GM13977 (cell line): ENCODE data around the gene TMEM45A.
"Not testable (repeated sequence)": the region's sequence is repeated elsewhere in the genome, so short reads cannot be mapped to it uniquely, and the experiment has no call there.

Experiments used
- DNase-seq: peaks from one replicate; pipeline ENCODE4 v3.0.0; 2012; ENCODE audit warnings: low spot score
- CTCF ChIP-seq: IDR thresholded peaks from 2 replicates; pipeline ENCODE4 v1.5.1; 2012; ENCODE audit warnings: mild to moderate bottlenecking, control low read depth; ENCODE audit not compliant: insufficient read depth; ENCODE audit errors: extremely low read depth, missing control alignments
- in situ Hi-C: fragments of 300-500 bp; cut with MboI; formaldehyde crosslinking; loops from one replicate; pipeline ENCODE4 v1.12.0; 2022; ENCODE audit warnings: low sequenced_read_pairs, low pct_unique_long_range_greater_than_20kb, mixed read lengths, inconsistent platforms; ENCODE audit not compliant: unreplicated experiment

Gene TMEM45A

DNA sequence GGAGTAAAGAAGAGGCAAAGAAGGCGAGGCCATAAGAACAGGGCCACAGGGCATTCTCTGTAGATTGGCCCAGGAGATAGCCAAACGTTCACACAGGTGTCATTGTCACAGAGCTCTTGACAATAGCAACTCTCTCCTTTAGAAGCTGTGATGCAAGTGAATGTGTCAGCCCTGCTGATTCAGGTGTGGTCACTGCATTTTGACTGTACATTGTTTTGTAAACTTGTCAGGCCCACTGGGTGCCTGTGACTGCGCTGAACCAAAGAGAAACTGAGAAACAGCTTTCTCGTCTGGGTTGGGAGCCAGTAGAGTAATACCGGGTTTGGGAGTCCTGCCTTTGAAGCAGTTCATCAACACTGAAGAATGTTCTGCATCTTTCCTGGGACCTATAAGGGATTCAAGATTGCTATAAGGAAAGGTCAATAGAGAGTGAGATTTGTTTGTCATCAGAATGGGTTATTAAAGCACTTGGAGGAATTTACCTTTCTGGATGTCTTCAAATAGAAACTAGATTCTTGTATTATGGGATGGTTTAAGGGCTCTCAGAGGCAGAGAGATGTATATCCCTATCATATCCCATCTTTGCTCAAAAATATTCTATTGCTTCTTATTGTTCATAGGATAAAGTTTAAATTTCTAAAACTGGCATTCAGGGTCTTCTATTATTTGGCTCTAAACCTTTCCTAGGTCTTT is 45.4 kb downstream of the TMEM45A start:
- no peak for TF ChIP-seq CTCF
- DNase-seq: no peak
- in situ Hi-C loops: no loop called here

GRCh38 chr3:100538339-100538706 is 45.9 kb downstream of the TMEM45A start:
- no peak for DNase-seq
- no peak for TF ChIP-seq CTCF
- in situ Hi-C loops: no loop called here

DNA sequence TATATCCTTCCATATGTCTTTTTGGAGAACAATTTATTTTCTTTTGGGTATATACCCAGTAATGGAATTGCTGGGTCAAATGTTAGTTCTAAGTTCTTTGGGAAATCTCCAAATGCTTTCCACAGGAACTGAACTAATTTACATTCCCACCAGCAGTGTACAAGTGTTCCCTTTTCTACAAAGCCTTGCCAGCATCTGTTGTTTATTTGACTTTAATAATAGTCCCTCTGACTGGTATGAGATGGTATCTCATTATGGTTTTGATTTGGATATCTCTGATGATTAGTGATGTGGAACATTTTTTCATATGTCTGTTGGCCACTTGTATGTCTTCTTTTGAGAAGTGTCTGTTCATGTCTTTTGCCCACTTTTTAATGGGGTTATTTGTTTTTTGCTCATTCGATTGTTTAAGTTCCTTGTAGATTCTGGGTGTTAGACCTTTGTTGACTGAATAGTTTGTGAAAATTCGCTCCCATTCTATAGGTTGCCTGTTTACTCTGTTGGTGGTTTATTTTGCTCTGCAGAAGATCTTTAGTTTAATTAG is 48.4 kb downstream of the TMEM45A start:
- DNase-seq: no peak
- TF ChIP-seq CTCF: no peak
- in situ Hi-C loops: no loop called here

DNA sequence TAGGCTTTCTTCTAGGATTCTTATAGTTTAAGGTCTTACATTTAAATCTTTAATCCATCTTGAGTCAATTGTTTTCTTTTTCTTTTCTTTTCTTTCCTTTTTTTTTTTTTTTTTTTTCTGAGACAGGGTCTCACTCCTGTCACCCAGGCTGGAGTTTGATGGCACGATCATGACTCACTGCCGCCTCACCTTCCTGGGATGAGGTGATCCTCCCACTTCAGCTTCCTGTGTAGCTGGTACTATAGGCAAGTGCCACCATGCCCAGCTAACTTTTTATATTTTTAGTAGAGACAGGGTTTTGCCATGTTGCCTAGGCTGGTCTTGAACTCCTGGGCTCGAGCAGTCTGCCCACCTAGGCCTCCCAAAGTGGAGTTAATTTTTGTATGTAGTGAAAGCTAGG is 49.0 kb downstream of the TMEM45A start:
- DNase-seq, in situ Hi-C loops: not testable (repeated sequence)

DNA sequence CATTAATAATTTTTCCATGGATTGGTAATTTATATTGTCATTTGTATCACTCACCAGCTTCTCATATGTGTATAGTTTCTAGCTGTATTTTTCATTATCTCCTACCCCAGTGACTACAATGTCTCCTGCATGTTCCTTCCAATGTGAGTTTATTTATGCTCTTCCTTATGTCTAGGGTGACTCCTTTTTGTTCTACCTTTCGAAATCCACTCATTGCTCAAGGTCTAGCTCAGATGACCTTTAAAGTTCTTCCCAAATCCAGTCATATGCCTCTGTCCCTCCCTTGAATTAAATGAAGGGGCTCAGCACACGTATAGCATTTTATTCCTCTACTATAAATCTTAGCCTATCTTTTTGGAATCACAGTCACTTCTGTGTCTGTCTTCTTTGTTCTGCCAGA is 53.0 kb downstream of the TMEM45A start:
- TF ChIP-seq CTCF: no peak
- no peak for DNase-seq
- in situ Hi-C loops: no loop called here

GRCh38 chr3:100546020-100546744 is 53.8 kb downstream of the TMEM45A start:
- in situ Hi-C loops: no loop called here
- TF ChIP-seq CTCF: no peak
- DNase-seq: no peak

GRCh38 chr3:100548053-100548452 is 55.6 kb downstream of the TMEM45A start:
- DNase-seq: no peak
- TF ChIP-seq CTCF: no peak
- in situ Hi-C loops: no loop called here
